ENCODE measurements around the gene APLP2. TPM values are rescaled to one million over a fixed set of nuclear protein-coding genes. Genes with fewer than 3 reads are reported as not detected.
"Not testable (repeated sequence)": the region's sequence is repeated elsewhere in the genome, so short reads cannot be mapped to it uniquely, and the experiment has no call there.

Gene APLP2
- total RNA-seq, 4 donors from 2014 or later: 86.6 to 530 (median 347) TPM

GRCh38 chr11:130086669-130087068 is 17.0 kb downstream of the APLP2 start:
- Histone ChIP-seq H3K27ac (no peak overlapping the region), H3K9me3 (no peaks in the 10 kb centered on the region), H3K4me1 (no peaks in the 10 kb centered on the region), H3K4me3 (no peak overlapping the region), H3K36me3 (no peaks in the 10 kb centered on the region), H3K27me3 (no peaks in the 10 kb centered on the region)
- TF ChIP-seq POLR2A (IDR thresholded peaks at IDR 0.05) (no peak), CTCF (IDR thresholded peaks at IDR 0.05) (no peak)
- no peak for DNase-seq

GRCh38 chr11:130087294-130087926 is 17.7 kb downstream of the APLP2 start:
- no peak for DNase-seq
- Histone ChIP-seq H3K4me3 (no peak overlapping the region), H3K27ac (no peak overlapping the region), H3K9me3 (no peaks in the 10 kb centered on the region), H3K27me3 (no peaks in the 10 kb centered on the region), H3K36me3 (no peaks in the 10 kb centered on the region), H3K4me1 (no peaks in the 10 kb centered on the region)
- TF ChIP-seq CTCF (IDR thresholded peaks at IDR 0.05) (no peak), POLR2A (IDR thresholded peaks at IDR 0.05) (no peak)

DNA sequence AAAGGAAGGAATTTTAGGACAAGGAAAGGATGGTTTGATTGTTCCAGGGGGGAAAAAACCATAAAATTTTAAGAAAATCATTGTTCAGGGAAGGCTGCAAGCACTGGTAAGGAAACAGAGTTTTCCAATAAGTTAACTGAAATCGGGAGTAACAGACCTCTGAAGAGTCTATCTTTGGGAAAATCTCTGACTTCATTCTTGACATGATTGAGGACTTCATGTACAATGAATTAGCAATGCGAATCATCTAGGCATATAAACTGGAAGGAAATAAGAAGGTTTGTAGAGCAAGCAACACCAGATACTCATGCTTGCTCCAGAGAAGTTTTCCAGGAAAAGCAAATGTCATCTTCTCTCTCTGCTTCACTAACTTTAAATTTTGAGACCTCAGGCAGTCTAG is 18.5 kb downstream of the APLP2 start:
- Histone ChIP-seq H3K9me3 (no peaks in the 10 kb centered on the region), H3K36me3 (no peaks in the 10 kb centered on the region), H3K4me3 (no peak overlapping the region), H3K4me1 (no peaks in the 10 kb centered on the region), H3K27ac (no peak overlapping the region), H3K27me3 (no peaks in the 10 kb centered on the region)
- no peak for TF ChIP-seq POLR2A (IDR thresholded peaks at IDR 0.05)
- no peak for TF ChIP-seq CTCF (IDR thresholded peaks at IDR 0.05)
- DNase-seq: no peak

DNA sequence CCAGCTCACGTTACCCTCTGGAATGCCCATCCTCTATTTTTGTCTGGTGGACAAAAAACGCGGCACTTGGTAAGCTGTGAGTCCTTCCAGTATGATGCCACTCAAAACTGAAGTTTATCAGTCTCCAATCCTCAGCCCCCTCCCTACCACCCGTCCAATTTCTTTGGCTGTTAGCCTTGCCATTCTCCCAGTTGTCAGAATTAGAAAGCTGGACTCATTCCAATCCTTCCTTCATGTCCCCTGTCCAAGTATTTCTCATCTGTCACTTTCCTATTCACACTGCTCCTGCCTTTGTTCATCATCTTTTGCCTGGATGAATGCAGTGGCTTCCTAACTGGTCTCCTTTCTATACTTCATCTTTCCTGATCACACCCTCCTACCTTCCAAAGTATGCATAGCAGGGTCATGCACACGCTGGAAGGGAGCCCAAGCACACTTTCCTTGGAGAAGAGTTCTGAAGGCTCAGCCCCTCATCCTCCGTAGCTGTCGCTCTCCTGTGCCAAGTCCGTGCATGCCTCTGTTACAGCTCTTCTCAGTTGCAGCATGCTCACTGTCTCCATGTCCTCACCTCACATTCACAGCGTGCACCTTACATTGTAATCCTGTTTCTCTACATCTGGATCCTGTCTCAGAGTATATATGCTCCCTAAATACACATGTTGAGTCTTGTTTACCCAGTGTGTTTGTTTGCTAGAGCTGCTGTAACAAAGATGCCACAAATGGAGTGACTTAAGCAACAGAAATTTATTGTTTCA is 19.4 kb downstream of the APLP2 start:
- TF ChIP-seq POLR2A (IDR thresholded peaks at IDR 0.05) (no peak), CTCF (IDR thresholded peaks at IDR 0.05) (no peak)
- DNase-seq: no peak
- H3K4me1 ChIP-seq: no peaks in the 10 kb centered on the region

GRCh38 chr11:130089674-130090073 is 20.0 kb downstream of the APLP2 start:
- Histone ChIP-seq H3K36me3 (no peaks in the 10 kb centered on the region), H3K27ac (no peak overlapping the region), H3K4me1 (no peaks in the 10 kb centered on the region), H3K9me3 (no peaks in the 10 kb centered on the region), H3K4me3 (no peak overlapping the region), H3K27me3 (no peaks in the 10 kb centered on the region)
- DNase-seq: no peak
- TF ChIP-seq POLR2A (IDR thresholded peaks at IDR 0.05) (no peak), CTCF (IDR thresholded peaks at IDR 0.05) (no peak)

More for the DNA sequence above, 19.4 kb downstream of the APLP2 start:
- Histone ChIP-seq H3K27me3 (no peaks in the 10 kb centered on the region), H3K36me3 (no peaks in the 10 kb centered on the region), H3K27ac (no peak overlapping the region), H3K9me3 (no peaks in the 10 kb centered on the region), H3K4me3 (no peak overlapping the region)

DNA sequence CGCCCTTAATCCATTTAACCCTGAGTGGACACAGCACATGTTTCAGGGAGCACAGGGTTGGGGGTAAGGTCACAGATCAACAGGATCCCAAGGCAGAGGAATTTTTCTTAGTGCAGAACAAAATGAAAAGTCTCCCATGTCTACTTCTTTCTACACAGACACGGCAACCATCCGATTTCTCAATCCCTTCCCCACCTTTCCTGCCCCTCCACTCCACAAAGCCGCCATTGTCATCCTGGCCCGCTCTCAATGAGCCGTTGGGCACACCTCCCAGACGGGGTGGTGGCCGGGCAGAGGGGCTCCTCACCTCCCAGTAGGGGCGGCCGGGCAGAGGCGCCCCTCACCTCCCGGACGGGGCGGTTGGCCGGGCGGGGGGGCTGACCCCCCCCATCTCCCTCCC is 20.8 kb downstream of the APLP2 start:
- DNase-seq, H3K27ac ChIP-seq: not testable (repeated sequence)

GRCh38 chr11:130091169-130091568 is 21.5 kb downstream of the APLP2 start:
- H3K27ac ChIP-seq, H3K27me3 ChIP-seq, DNase-seq, H3K4me1 ChIP-seq, H3K4me3 ChIP-seq, H3K9me3 ChIP-seq, H3K36me3 ChIP-seq: not testable (repeated sequence)

More for the DNA sequence above, 20.8 kb downstream of the APLP2 start:
- H3K36me3 ChIP-seq, H3K27me3 ChIP-seq, H3K4me1 ChIP-seq, H3K4me3 ChIP-seq, H3K9me3 ChIP-seq: not testable (repeated sequence)

Data from Peyer's patch (tissue), 4 donors.